Trophoblast cell (in vitro differentiated cells and primary cell): ENCODE data around the gene STRA6.

ENCODE experiments used
- DNase-seq, 2 donors: peaks; one replicate each; pipeline ENCODE4 v3.0.0-alpha.2; 2016
- H2AFZ ChIP-seq: 2 replicates; pipeline ENCODE4 v1.6.1; 2013; ENCODE audit warnings: low read length, moderate library complexity, mild to moderate bottlenecking; ENCODE audit not compliant: insufficient read depth, poor library complexity
- H2AK5ac ChIP-seq: 2 replicates; pipeline ENCODE4 v1.6.1; 2013; ENCODE audit warnings: mild to moderate bottlenecking, low read length
- H2BK120ac ChIP-seq: 2 replicates; pipeline ENCODE4 v1.6.1; 2013; ENCODE audit warnings: low read length, mild to moderate bottlenecking, moderate library complexity; ENCODE audit not compliant: insufficient read depth, poor library complexity
- H2BK12ac ChIP-seq: 2 replicates; pipeline ENCODE4 v1.6.1; 2013; ENCODE audit warnings: mild to moderate bottlenecking, low read length, moderate library complexity
- H2BK5ac ChIP-seq: 2 replicates; pipeline ENCODE4 v1.6.1; 2013; ENCODE audit warnings: low read length, low read depth, moderate library complexity, mild to moderate bottlenecking; ENCODE audit not compliant: poor library complexity
- H3K14ac ChIP-seq: 2 replicates; pipeline ENCODE4 v1.6.1; 2013; ENCODE audit warnings: mild to moderate bottlenecking, low read length
- H3K18ac ChIP-seq: 2 replicates; pipeline ENCODE4 v1.6.1; 2013; ENCODE audit warnings: mild to moderate bottlenecking, low read length
- H3K23ac ChIP-seq: 2 replicates; pipeline ENCODE4 v1.6.1; 2013; ENCODE audit warnings: low read length
- H3K27ac ChIP-seq: 2 replicates; pipeline ENCODE4 v1.5.1; 2013; ENCODE audit warnings: low read depth, mild to moderate bottlenecking, inconsistent platforms, low read length, moderate library complexity
- H3K27me3 ChIP-seq: 2 replicates; pipeline ENCODE4 v1.6.1; 2013; ENCODE audit warnings: inconsistent platforms, mild to moderate bottlenecking, low read length, moderate library complexity; ENCODE audit not compliant: insufficient read depth
- H3K36me3 ChIP-seq, 2 experiments: 1 replicate in 1 of 2; 2 replicates in 1 of 2; pipeline ENCODE4 v1.6.1; 2013; ENCODE audit warnings: low read length in 2 of 2, mild to moderate bottlenecking in 2 of 2, moderate library complexity in 1 of 2; ENCODE audit not compliant: insufficient read depth in 2 of 2, control insufficient read depth in 1 of 2
- H3K4ac ChIP-seq: 2 replicates; pipeline ENCODE4 v1.6.1; 2013; ENCODE audit warnings: low read depth, mild to moderate bottlenecking, low read length, moderate library complexity
- H3K4me1 ChIP-seq, 2 experiments: 1 replicate in 1 of 2; 2 replicates in 1 of 2; pipeline ENCODE4 v1.6.1; 2013; ENCODE audit warnings: low read length in 2 of 2, mild to moderate bottlenecking in 2 of 2, moderate library complexity in 1 of 2; ENCODE audit not compliant: insufficient read depth in 2 of 2, control insufficient read depth in 1 of 2
- H3K4me2 ChIP-seq: 2 replicates; pipeline ENCODE4 v1.6.1; 2013; ENCODE audit warnings: inconsistent platforms, mild to moderate bottlenecking, low read length, moderate library complexity
- H3K4me3 ChIP-seq: 2 replicates; pipeline ENCODE4 v1.5.1; 2013; ENCODE audit warnings: mild to moderate bottlenecking, low read depth, low read length, inconsistent platforms
- H3K79me1 ChIP-seq: one replicate; pipeline ENCODE4 v1.6.1; 2013; ENCODE audit warnings: low read length
- H3K79me2 ChIP-seq: 2 replicates; pipeline ENCODE4 v1.6.1; 2013; ENCODE audit warnings: low read length, mild to moderate bottlenecking; ENCODE audit not compliant: control insufficient read depth, insufficient read depth, poor library complexity
- H3K9ac ChIP-seq: 2 replicates; pipeline ENCODE4 v1.6.1; 2013; ENCODE audit warnings: mild to moderate bottlenecking, low read length
- H3K9me3 ChIP-seq: 2 replicates; pipeline ENCODE4 v1.6.1; 2013; ENCODE audit warnings: low read depth, mild to moderate bottlenecking, control low read depth, inconsistent platforms, low read length; ENCODE audit not compliant: insufficient read depth
- H4K12ac ChIP-seq: 2 replicates; pipeline ENCODE4 v1.6.1; 2013; ENCODE audit warnings: low read depth, mild to moderate bottlenecking, low read length, moderate library complexity
- H4K8ac ChIP-seq: 2 replicates; pipeline ENCODE4 v1.6.1; 2013; ENCODE audit warnings: low read depth, mild to moderate bottlenecking, low read length, moderate library complexity
- H4K91ac ChIP-seq: one replicate; pipeline ENCODE4 v1.6.1; 2013; ENCODE audit warnings: low read depth, mild to moderate bottlenecking, low read length, moderate library complexity
- WGBS: extraction: QIAGEN DNeasy Blood & Tissue Kit; methylation state at CpG from one replicate; pipeline ENCODE4 v1.1.7; 2013; ENCODE audit warnings: missing lambda C conversion rate; ENCODE audit not compliant: insufficient read length, insufficient coverage; ENCODE audit errors: extremely low coverage; 5-methylcytosine and 5-hydroxymethylcytosine counted together

Gene STRA6

GRCh38 chr15:74225928-74226327, 23.3 kb upstream of the STRA6 start:
- Histone ChIP-seq H4K91ac (no peak overlapping the region), H3K4ac (no peak overlapping the region), H3K18ac (no peak overlapping the region), H3K27me3 (peaks cover 6% of the 10 kb centered on the region), H2BK120ac (no peak overlapping the region), H4K8ac (no peak overlapping the region), H3K9ac (no peak overlapping the region), H2BK5ac (no peak overlapping the region), H2BK12ac (no peak overlapping the region), H3K4me2 (no peak overlapping the region), H3K27ac (no peak overlapping the region), H3K14ac (no peak overlapping the region), H3K4me3 (no peak overlapping the region), H2AK5ac (no peak overlapping the region), H3K79me2 (no peaks in the 10 kb centered on the region), H4K12ac (no peak overlapping the region), H3K4me1 (peaks cover 7 to 11% of the 10 kb centered on the region in 2 experiments), H3K9me3 (no peaks in the 10 kb centered on the region), H3K23ac (no peak overlapping the region), H2AFZ (no peak overlapping the region), H3K36me3 (no peaks in the 10 kb centered on the region), H3K79me1 (no peaks in the 10 kb centered on the region)
- no peak for DNase-seq
- WGBS = no CpG with 5 or more reads among the region's 5 CpGs

- Histone ChIP-seq H3K14ac (no peak overlapping the region), H3K79me2 (no peaks in the 10 kb centered on the region), H3K18ac (no peak overlapping the region), H4K8ac (no peak overlapping the region), H2BK120ac (no peak overlapping the region), H3K27ac (no peak overlapping the region), H3K4me1 (peaks cover 7 to 11% of the 10 kb centered on the region in 2 experiments), H3K9ac (no peak overlapping the region), H3K79me1 (no peaks in the 10 kb centered on the region), H3K4me3 (no peak overlapping the region), H4K91ac (no peak overlapping the region), H3K4me2 (no peak overlapping the region), H2AK5ac (no peak overlapping the region), H3K36me3 (no peaks in the 10 kb centered on the region), H3K23ac (no peak overlapping the region), H3K9me3 (peaks cover 1% of the 10 kb centered on the region), H2AFZ (no peak overlapping the region), H2BK12ac (no peak overlapping the region), H4K12ac (no peak overlapping the region), H3K27me3 (peaks cover 6% of the 10 kb centered on the region), H2BK5ac (no peak overlapping the region), H3K4ac (no peak overlapping the region)
- DNase-seq = no peak
- WGBS = no CpG with 5 or more reads among the region's 25 CpGs
Observed at GRCh38 chr15:74222240-74223119, 19.9 kb upstream of the STRA6 start.

GRCh38 chr15:74221399-74222239, 19.0 kb upstream of the STRA6 start:
- Histone ChIP-seq H2AK5ac (no peak overlapping the region), H4K12ac (no peak overlapping the region), H3K27ac (no peak overlapping the region), H3K79me2 (no peaks in the 10 kb centered on the region), H2AFZ (no peak overlapping the region), H3K4me3 (no peak overlapping the region), H3K9me3 (peaks cover 1% of the 10 kb centered on the region), H3K14ac (no peak overlapping the region), H4K91ac (no peak overlapping the region), H2BK5ac (no peak overlapping the region), H3K4me1 (peaks cover 7 to 11% of the 10 kb centered on the region in 2 experiments), H3K18ac (no peak overlapping the region), H3K9ac (no peak overlapping the region), H3K4ac (no peak overlapping the region), H3K79me1 (no peaks in the 10 kb centered on the region), H3K36me3 (no peaks in the 10 kb centered on the region), H3K23ac (no peak overlapping the region), H3K27me3 (peaks cover 6% of the 10 kb centered on the region), H4K8ac (no peak overlapping the region), H3K4me2 (no peak overlapping the region), H2BK12ac (no peak overlapping the region), H2BK120ac (no peak overlapping the region)
- no CpG with 5 or more reads among the region's 12 CpGs for WGBS
- DNase-seq = no peak

- no peak overlapping the region for H2BK12ac ChIP-seq
- H3K4me1 ChIP-seq = peaks cover 7 to 11% of the 10 kb centered on the region in 2 experiments
- no peak overlapping the region for H3K23ac ChIP-seq
- no peak overlapping the region for H2AFZ ChIP-seq
- no peaks in the 10 kb centered on the region for H3K79me1 ChIP-seq
- DNase-seq = no peak
- H3K27ac ChIP-seq = no peak overlapping the region
- no peak overlapping the region for H4K91ac ChIP-seq
- H3K9ac ChIP-seq = no peak overlapping the region
- no peak overlapping the region for H3K4me2 ChIP-seq
- peaks cover 1% of the 10 kb centered on the region for H3K9me3 ChIP-seq
- no peak overlapping the region for H3K4ac ChIP-seq
- H3K27me3 ChIP-seq = peaks cover 6% of the 10 kb centered on the region
- no peak overlapping the region for H3K4me3 ChIP-seq
- WGBS = no CpG with 5 or more reads among the region's 11 CpGs
- no peak overlapping the region for H2BK5ac ChIP-seq
- no peak overlapping the region for H4K12ac ChIP-seq
- no peak overlapping the region for H4K8ac ChIP-seq
- H3K18ac ChIP-seq = no peak overlapping the region
- H2BK120ac ChIP-seq = no peak overlapping the region
- no peak overlapping the region for H2AK5ac ChIP-seq
- no peaks in the 10 kb centered on the region for H3K36me3 ChIP-seq
- no peak overlapping the region for H3K14ac ChIP-seq
- no peaks in the 10 kb centered on the region for H3K79me2 ChIP-seq
Observed at GRCh38 chr15:74220475-74221248, 18.1 kb upstream of the STRA6 start.
